SK-N-SH treated with all-trans-retinoic acid at 6 μM for 48 hours (cell line): ENCODE data around the gene IGSF11.

Experiments used
- ATAC-seq: fragments of 200-7000 bp; cut with Tn5 transposase; 3 replicates; pipeline ENCODE4 v1.9.1; 2020; ENCODE audit warnings: mild to moderate bottlenecking, moderate library complexity
- ARNTL ChIP-seq: fragments of 450-650 bp; formaldehyde crosslinking; IDR thresholded peaks from 2 replicates; pipeline ENCODE4 v1.5.0; 2020; ENCODE audit warnings: low read depth, mild to moderate bottlenecking, moderate library complexity, borderline replicate concordance
- BACH2 ChIP-seq: fragments of 250-450 bp; sonication (Bioruptor Pico); IDR thresholded peaks from 2 replicates; pipeline ENCODE4 v1.9.0; 2021; ENCODE audit warnings: mild to moderate bottlenecking, borderline replicate concordance
- CSDC2 ChIP-seq: fragments of 250-450 bp; sonication (Bioruptor Pico); IDR thresholded peaks from 2 replicates; pipeline ENCODE4 v1.5.0; 2020; ENCODE audit warnings: mild to moderate bottlenecking, moderate library complexity
- ESRRG ChIP-seq: fragments of 250-450 bp; sonication (Bioruptor Pico); IDR thresholded peaks from 2 replicates; pipeline ENCODE4 v1.6.1; 2021; ENCODE audit warnings: mild to moderate bottlenecking
- GLIS3 ChIP-seq: fragments of 250-450 bp; sonication (Bioruptor Pico); IDR thresholded peaks from 2 replicates; pipeline ENCODE4 v1.5.0; 2020; ENCODE audit warnings: mild to moderate bottlenecking, moderate library complexity
- OSR1 ChIP-seq: fragments of 250-450 bp; sonication (Bioruptor Pico); IDR thresholded peaks from 2 replicates; pipeline ENCODE4 v1.8.0; 2022; ENCODE audit warnings: moderate library complexity, mild to moderate bottlenecking, inconsistent platforms
- PPARA ChIP-seq: fragments of 250-450 bp; sonication (Bioruptor Pico); IDR thresholded peaks from 2 replicates; pipeline ENCODE4 v1.5.0; 2020; ENCODE audit warnings: mild to moderate bottlenecking, borderline replicate concordance
- RARB ChIP-seq: fragments of 250-450 bp; sonication (Bioruptor Pico); IDR thresholded peaks from 2 replicates; pipeline ENCODE4 v1.8.0; 2021; ENCODE audit warnings: mild to moderate bottlenecking, moderate library complexity
- TCF4 ChIP-seq: fragments of 250-450 bp; sonication (Bioruptor Pico); IDR thresholded peaks from 2 replicates; pipeline ENCODE4 v1.8.0; 2021; ENCODE audit warnings: mild to moderate bottlenecking, moderate library complexity, borderline replicate concordance
- TOX ChIP-seq: fragments of 250-450 bp; sonication (Bioruptor Pico); IDR thresholded peaks from 2 replicates; pipeline ENCODE4 v1.8.0; 2021; ENCODE audit warnings: mild to moderate bottlenecking, moderate library complexity, borderline replicate concordance
- ZC3H10 ChIP-seq: fragments of 250-450 bp; sonication (Bioruptor Pico); IDR thresholded peaks from 2 replicates; pipeline ENCODE4 v1.5.1; 2021; ENCODE audit warnings: mild to moderate bottlenecking, moderate library complexity
- ZFP3 ChIP-seq: fragments of 250-450 bp; sonication (Bioruptor Pico); IDR thresholded peaks from 2 replicates; pipeline ENCODE4 v1.5.0; 2020; ENCODE audit warnings: mild to moderate bottlenecking, moderate library complexity
- ZFP30 ChIP-seq: fragments of 450-650 bp; formaldehyde crosslinking; IDR thresholded peaks from 2 replicates; pipeline ENCODE4 v1.5.0; 2022; ENCODE audit warnings: mild to moderate bottlenecking, moderate library complexity
- ZNF565 ChIP-seq: fragments of 450-650 bp; formaldehyde crosslinking; conservative IDR thresholded peaks from 2 replicates; pipeline ENCODE4 v1.5.0; 2020; ENCODE audit warnings: low read depth, mild to moderate bottlenecking, moderate library complexity
- ZNF70 ChIP-seq: fragments of 450-650 bp; formaldehyde crosslinking; IDR thresholded peaks from 2 replicates; pipeline ENCODE4 v1.5.0; 2020; ENCODE audit warnings: mild to moderate bottlenecking, moderate library complexity
- ZNF8 ChIP-seq: fragments of 450-650 bp; formaldehyde crosslinking; IDR thresholded peaks from 2 replicates; pipeline ENCODE4 v1.5.0; 2020; ENCODE audit warnings: mild to moderate bottlenecking, moderate library complexity
- TF ChIP-seq, protein P1 (sequence below): fragments of 250-450 bp; sonication (Bioruptor Pico); IDR thresholded peaks from 2 replicates; pipeline ENCODE4 v1.5.1; 2020; ENCODE audit warnings: low read depth, mild to moderate bottlenecking, moderate library complexity
- TF ChIP-seq, protein P2 (sequence below): fragments of 250-450 bp; sonication (Bioruptor Pico); IDR thresholded peaks from 2 replicates; pipeline ENCODE4 v1.8.0; 2021; ENCODE audit warnings: low read depth, mild to moderate bottlenecking, moderate library complexity, borderline replicate concordance
- TF ChIP-seq, protein P3 (sequence below): fragments of 250-450 bp; sonication (Bioruptor Pico); IDR thresholded peaks from 2 replicates; pipeline ENCODE4 v1.8.0; 2020; ENCODE audit warnings: mild to moderate bottlenecking, moderate library complexity, borderline replicate concordance
- TF ChIP-seq, protein P4 (sequence below): fragments of 250-450 bp; sonication (Bioruptor Pico); IDR thresholded peaks from 2 replicates; pipeline ENCODE4 v1.5.0; 2020; ENCODE audit warnings: mild to moderate bottlenecking, moderate library complexity
- TF ChIP-seq, protein P5 (sequence below): fragments of 250-450 bp; sonication (Bioruptor Pico); IDR thresholded peaks from 2 replicates; pipeline ENCODE4 v1.5.1; 2021; ENCODE audit warnings: mild to moderate bottlenecking, moderate library complexity

Gene IGSF11

DNA sequence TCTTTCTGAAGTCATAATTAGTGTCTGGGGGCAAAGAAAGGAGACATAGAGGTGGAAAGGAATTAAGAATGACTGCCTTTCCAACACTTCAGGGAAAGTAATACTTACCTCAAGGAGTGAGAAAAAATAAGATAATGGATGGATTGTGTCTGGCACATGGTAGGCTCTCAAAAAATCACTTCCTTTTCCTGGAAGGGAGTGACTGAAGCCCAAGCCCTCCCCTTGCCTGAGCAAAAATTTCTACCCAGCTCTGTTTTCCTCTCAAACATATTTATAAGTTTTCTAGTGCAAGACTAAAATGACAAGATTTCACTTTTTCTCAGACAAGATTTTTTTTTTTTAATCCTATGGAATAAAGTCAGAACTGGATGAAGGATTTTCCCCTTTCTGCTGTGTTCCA lies 145.0 kb downstream of the IGSF11 start:
- ATAC-seq: no peak
- TF ChIP-seq, protein P1, sequence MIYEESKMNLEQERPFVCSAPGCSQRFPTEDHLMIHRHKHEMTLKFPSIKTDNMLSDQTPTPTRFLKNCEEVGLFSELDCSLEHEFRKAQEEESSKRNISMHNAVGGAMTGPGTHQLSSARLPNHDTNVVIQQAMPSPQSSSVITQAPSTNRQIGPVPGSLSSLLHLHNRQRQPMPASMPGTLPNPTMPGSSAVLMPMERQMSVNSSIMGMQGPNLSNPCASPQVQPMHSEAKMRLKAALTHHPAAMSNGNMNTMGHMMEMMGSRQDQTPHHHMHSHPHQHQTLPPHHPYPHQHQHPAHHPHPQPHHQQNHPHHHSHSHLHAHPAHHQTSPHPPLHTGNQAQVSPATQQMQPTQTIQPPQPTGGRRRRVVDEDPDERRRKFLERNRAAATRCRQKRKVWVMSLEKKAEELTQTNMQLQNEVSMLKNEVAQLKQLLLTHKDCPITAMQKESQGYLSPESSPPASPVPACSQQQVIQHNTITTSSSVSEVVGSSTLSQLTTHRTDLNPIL (CRISPR knock-in tag): no peak
- no peak for TF ChIP-seq BACH2 (CRISPR knock-in tag)
- TF ChIP-seq, protein P2, sequence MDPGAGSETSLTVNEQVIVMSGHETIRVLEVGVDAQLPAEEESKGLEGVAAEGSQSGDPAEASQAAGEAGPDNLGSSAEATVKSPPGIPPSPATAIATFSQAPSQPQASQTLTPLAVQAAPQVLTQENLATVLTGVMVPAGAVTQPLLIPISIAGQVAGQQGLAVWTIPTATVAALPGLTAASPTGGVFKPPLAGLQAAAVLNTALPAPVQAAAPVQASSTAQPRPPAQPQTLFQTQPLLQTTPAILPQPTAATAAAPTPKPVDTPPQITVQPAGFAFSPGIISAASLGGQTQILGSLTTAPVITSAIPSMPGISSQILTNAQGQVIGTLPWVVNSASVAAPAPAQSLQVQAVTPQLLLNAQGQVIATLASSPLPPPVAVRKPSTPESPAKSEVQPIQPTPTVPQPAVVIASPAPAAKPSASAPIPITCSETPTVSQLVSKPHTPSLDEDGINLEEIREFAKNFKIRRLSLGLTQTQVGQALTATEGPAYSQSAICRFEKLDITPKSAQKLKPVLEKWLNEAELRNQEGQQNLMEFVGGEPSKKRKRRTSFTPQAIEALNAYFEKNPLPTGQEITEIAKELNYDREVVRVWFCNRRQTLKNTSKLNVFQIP: no peak
- TF ChIP-seq ZC3H10: no peak
- TF ChIP-seq RARB (CRISPR knock-in tag): no peak
- TF ChIP-seq, protein P3, sequence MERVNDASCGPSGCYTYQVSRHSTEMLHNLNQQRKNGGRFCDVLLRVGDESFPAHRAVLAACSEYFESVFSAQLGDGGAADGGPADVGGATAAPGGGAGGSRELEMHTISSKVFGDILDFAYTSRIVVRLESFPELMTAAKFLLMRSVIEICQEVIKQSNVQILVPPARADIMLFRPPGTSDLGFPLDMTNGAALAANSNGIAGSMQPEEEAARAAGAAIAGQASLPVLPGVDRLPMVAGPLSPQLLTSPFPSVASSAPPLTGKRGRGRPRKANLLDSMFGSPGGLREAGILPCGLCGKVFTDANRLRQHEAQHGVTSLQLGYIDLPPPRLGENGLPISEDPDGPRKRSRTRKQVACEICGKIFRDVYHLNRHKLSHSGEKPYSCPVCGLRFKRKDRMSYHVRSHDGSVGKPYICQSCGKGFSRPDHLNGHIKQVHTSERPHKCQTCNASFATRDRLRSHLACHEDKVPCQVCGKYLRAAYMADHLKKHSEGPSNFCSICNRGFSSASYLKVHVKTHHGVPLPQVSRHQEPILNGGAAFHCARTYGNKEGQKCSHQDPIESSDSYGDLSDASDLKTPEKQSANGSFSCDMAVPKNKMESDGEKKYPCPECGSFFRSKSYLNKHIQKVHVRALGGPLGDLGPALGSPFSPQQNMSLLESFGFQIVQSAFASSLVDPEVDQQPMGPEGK (CRISPR knock-in tag): no peak
- no peak for TF ChIP-seq TOX (CRISPR knock-in tag)

DNA sequence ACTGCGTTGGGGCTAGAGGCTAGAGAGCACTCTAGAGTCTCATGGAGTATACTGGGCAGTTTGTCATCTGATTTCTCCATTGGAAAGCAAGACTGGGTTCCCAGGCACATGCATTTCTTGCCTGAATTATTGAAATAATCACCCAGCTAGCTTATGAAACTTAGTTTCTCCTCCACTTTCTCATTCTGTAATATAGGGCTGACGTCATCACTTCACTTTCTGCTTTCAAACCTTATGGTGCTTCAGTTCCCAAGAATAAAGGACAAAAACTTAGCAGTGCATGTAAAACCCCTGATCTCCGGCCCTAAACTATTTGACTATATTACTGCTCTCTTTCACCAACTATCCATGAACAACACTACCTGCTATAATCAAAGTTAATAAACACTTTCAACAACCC lies 147.9 kb downstream of the IGSF11 start:
- no peak for ATAC-seq
- TF ChIP-seq, protein P4, sequence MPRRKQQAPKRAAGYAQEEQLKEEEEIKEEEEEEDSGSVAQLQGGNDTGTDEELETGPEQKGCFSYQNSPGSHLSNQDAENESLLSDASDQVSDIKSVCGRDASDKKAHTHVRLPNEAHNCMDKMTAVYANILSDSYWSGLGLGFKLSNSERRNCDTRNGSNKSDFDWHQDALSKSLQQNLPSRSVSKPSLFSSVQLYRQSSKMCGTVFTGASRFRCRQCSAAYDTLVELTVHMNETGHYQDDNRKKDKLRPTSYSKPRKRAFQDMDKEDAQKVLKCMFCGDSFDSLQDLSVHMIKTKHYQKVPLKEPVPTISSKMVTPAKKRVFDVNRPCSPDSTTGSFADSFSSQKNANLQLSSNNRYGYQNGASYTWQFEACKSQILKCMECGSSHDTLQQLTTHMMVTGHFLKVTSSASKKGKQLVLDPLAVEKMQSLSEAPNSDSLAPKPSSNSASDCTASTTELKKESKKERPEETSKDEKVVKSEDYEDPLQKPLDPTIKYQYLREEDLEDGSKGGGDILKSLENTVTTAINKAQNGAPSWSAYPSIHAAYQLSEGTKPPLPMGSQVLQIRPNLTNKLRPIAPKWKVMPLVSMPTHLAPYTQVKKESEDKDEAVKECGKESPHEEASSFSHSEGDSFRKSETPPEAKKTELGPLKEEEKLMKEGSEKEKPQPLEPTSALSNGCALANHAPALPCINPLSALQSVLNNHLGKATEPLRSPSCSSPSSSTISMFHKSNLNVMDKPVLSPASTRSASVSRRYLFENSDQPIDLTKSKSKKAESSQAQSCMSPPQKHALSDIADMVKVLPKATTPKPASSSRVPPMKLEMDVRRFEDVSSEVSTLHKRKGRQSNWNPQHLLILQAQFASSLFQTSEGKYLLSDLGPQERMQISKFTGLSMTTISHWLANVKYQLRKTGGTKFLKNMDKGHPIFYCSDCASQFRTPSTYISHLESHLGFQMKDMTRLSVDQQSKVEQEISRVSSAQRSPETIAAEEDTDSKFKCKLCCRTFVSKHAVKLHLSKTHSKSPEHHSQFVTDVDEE: no peak
- TF ChIP-seq ZNF8 (CRISPR knock-in tag) (no peak), RARB (CRISPR knock-in tag) (no peak)

DNA sequence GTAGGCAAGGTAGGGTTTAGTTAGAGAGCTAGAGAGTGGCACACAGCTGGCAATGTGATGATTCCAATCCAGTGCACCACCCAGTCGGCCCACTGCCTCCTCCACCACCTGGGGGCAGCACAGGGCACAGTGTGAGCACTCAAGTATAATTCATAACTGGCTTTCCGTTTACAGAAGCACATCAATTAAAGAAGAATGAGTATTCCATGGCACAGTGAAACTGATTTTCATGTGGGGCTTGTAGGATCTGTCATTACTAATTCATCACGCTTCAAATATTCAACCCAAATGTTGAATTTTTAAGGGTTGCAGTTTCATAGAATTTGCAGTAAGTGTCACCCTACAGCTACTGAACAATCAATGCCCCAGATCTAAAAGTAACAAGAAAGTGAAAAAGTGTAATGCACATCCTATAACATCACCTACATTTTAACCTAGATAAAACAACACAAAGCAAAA lies 149.9 kb downstream of the IGSF11 start:
- TF ChIP-seq TCF4 (no peak), GLIS3 (CRISPR knock-in tag) (no peak), ZFP30 (CRISPR knock-in tag) (no peak), PPARA (no peak), ARNTL (CRISPR knock-in tag) (no peak), CSDC2 (CRISPR knock-in tag) (no peak), ZC3H10 (no peak), ZNF565 (CRISPR knock-in tag) (no peak), OSR1 (CRISPR knock-in tag) (no peak), ZNF70 (CRISPR knock-in tag) (no peak), RARB (CRISPR knock-in tag) (no peak), ZFP3 (no peak), ESRRG (CRISPR knock-in tag) (no peak)
- TF ChIP-seq, protein P1 (CRISPR knock-in tag): no peak
- TF ChIP-seq, protein P3 (CRISPR knock-in tag): no peak
- TF ChIP-seq, protein P5, sequence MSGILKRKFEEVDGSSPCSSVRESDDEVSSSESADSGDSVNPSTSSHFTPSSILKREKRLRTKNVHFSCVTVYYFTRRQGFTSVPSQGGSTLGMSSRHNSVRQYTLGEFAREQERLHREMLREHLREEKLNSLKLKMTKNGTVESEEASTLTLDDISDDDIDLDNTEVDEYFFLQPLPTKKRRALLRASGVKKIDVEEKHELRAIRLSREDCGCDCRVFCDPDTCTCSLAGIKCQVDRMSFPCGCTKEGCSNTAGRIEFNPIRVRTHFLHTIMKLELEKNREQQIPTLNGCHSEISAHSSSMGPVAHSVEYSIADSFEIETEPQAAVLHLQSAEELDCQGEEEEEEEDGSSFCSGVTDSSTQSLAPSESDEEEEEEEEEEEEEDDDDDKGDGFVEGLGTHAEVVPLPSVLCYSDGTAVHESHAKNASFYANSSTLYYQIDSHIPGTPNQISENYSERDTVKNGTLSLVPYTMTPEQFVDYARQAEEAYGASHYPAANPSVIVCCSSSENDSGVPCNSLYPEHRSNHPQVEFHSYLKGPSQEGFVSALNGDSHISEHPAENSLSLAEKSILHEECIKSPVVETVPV: no peak
- TF ChIP-seq, protein P2: no peak
- peak; percentile 94 for ATAC-seq
